ENCODE measurements around the gene RTN3.

Gene RTN3

DNA sequence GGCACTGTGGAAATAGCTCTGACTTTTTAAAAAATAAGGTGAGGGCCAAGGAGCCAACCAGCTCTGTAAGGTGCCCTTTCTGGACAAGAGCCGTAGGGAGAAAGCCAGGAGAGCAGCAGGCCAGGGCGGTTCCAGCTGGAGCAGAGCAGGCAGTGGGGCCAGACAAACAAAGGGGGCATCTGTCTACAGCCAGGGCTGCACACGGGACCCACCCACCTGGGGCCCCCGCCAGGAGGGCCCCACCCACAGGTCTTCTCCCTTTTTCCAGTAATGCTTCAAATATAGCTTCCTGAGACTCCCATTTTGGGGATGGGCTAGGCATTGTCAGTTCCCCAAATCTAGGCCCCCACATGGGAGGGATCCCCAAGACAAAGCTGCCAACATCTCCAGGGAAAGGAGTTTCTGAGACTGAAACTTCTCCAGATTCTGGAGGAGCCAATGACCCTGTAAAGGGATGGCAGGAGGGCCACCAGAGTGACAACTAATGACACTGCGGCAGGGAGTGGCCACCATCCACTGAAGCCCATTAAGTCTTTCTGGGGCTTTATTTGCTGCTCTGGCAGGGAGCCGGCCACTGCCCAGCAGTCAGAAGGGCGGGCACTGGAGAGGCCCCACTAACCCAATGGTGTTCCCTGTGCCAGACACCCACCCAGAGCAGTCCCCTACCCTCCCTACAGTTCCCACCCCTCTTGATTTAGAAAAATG is 85.4 kb downstream of the RTN3 start:
- POLR2A ChIA-PET, result no interaction called here
- CTCF ChIA-PET, result interaction anchor here (1.0 to 3.1 kb wide), 8 partner anchors 13 to 186 kb away, joined by 3 to 19 read pairs (median 6); partner anchors contain the start of gene MARK2
- DNase-seq (ENCODE audit: extremely low spot score), result no peak
- TF ChIP-seq, protein P1, sequence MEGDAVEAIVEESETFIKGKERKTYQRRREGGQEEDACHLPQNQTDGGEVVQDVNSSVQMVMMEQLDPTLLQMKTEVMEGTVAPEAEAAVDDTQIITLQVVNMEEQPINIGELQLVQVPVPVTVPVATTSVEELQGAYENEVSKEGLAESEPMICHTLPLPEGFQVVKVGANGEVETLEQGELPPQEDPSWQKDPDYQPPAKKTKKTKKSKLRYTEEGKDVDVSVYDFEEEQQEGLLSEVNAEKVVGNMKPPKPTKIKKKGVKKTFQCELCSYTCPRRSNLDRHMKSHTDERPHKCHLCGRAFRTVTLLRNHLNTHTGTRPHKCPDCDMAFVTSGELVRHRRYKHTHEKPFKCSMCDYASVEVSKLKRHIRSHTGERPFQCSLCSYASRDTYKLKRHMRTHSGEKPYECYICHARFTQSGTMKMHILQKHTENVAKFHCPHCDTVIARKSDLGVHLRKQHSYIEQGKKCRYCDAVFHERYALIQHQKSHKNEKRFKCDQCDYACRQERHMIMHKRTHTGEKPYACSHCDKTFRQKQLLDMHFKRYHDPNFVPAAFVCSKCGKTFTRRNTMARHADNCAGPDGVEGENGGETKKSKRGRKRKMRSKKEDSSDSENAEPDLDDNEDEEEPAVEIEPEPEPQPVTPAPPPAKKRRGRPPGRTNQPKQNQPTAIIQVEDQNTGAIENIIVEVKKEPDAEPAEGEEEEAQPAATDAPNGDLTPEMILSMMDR (IDR thresholded peaks at IDR 0.05; ENCODE audit: control extremely low read depth, extremely low read depth, low read depth, missing control alignments), result no peak

DNA sequence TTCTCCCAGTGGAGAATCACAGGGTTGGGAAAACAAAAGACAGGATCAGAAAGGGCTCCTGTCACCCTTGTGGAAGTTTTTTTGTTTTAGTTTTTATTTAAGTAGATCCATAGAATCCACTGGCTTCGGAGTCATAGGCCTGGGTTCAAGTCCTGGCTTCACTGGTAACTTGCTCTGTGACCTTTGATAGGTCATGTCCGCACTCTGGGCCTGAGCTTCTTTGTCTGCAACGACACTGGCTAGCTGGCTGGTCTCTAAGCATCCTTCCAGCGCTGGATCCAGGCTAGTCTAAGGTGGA is 85.9 kb downstream of the RTN3 start:
- POLR2A ChIA-PET, result no interaction called here
- CTCF ChIA-PET, result interaction anchor here (0.8 to 3.6 kb wide), 20 partner anchors 12 to 414 kb away, joined by 3 to 27 read pairs (median 4); partner anchors contain the start of gene MARK2
- TF ChIP-seq, protein P1 (IDR thresholded peaks at IDR 0.05; ENCODE audit: control extremely low read depth, extremely low read depth, low read depth, missing control alignments), result no peak
- DNase-seq (ENCODE audit: extremely low spot score), result no peak

DNA sequence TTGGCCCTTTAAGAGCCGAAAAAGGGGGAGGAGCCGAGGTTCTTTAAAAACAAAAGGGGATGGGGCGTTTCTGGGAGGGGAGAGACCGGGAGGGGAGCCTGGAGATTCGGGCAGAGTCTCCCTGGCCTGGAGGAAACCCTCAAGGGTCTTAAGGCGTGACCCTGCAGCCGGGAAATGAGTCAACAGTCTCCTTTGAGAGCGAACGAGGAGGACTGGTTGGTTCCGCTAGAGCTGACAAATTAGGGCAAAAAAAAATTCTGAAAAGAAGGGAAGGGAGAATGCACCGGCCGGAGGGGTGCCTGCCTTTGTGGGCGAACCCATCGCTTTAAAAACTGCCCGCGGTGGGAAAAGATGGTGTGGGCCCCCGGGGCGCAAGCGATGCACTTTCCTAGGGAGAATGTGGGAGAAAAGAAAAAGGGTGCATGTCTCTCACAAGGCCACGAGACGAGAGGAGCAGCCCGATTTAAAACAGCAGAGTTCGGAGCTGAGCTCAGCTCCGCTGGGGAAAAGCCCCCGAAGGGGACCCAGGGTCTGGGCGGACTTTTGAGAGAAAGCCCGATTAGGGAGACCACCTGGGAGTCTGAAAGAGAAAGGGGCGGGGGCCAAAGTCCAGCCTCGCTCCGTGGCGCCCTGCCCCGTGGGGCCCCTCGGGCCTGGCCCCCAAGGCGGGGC is 86.4 kb downstream of the RTN3 start:
- TF ChIP-seq, protein P1 (IDR thresholded peaks at IDR 0.05; ENCODE audit: control extremely low read depth, extremely low read depth, low read depth, missing control alignments), result no peak
- CTCF ChIA-PET, result interaction anchor here (0.7 to 3.6 kb wide), 26 partner anchors 12 to 414 kb away, joined by 3 to 27 read pairs (median 4); partner anchors contain the start of gene MARK2
- POLR2A ChIA-PET, result no interaction called here
- peak; percentile 69 for DNase-seq (ENCODE audit: extremely low spot score)

DNA sequence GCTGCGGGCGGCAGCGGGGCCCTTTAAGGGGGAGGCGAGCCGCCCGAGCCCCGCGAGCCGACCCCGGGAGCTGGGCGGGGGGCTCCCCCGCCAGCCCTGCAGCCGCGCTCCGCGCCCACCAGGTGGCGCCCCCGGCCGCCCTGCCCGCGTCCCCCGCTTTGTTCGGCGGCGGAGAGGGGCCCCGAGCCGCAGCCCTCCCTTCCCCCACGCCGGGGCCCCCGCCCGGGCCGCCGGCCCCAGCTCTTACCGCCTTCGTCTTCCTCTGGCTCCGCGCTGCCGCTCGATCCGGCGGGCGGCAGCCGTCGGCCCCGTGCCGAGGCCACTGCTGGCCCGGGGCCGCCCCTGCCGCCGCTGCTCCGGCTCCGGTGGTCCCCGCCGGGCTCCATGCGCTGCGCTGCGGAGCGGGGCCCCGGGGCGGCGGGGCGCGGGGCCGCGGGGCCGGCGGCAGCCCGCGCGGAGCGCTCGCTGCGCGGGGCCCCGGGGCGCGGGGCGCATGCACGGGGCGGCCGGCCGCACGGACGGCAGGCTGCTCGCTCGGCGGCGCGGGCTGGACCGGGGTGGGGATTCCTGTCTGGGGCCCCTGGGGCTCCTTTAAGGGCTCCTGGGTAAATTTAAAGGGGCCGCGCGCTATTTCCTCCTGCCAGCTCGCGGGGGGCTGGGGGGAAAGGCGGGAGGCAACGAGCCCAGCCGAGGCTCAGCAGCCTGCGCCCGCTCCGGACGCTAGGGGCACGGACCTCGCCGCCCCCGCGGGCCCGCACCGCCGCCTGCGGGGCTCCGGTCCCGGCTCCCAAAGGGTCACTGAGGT is 87.1 kb downstream of the RTN3 start, which contains the start of gene ZFTA:
Gene ZFTA, minus strand, starts transcription at position 539 of the 805 bp plus-strand sequence. Its CDS starts 153 bp downstream, at position 386.
- CTCF ChIA-PET, result interaction anchor here (0.7 to 3.6 kb wide), 27 partner anchors 11 to 413 kb away, joined by 3 to 27 read pairs (median 4); partner anchors contain the start of gene MARK2
- POLR2A ChIA-PET, result no interaction called here
- peak; percentile 89 for DNase-seq (ENCODE audit: extremely low spot score)
- TF ChIP-seq, protein P1 (IDR thresholded peaks at IDR 0.05; ENCODE audit: control extremely low read depth, extremely low read depth, low read depth, missing control alignments), result peak; percentile 80

DNA sequence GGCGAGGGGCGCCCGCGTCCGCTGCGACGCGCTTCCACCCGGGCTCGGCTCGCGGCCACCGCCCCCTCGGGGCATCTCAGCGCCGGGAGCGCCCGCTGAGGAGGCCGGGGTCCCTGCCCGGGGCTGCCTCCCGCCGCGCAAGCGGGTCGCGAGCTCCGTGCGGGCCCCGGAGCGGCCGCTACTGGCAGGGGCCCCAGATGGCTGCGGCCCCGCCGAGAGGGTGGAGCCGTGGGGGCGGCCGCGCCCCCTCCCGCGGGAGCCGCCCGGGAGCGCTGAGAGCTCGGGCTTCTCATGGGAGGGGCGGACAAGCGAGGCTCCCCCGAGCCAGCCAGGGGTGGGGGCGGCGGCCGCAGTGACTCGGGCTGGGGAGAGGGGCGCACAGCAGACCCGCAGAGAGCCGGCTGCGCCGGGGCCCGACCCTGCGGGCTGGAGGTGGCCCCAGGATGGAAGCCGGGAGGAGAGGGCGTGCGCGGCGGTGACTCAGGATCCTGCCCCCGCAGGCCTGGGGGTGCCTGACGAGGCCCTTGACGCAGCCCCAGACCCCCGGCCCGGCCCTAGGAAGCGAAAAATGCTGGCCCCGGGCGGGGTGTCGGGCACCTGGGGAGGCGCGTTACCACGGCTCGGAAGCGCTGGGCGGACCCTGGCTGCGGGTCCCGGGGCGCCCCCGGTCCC is 87.9 kb downstream of the RTN3 start:
- peak; percentile 69 for DNase-seq (ENCODE audit: extremely low spot score)
- CTCF ChIA-PET, result interaction anchor here (0.7 to 3.6 kb wide), 9 partner anchors 10 to 382 kb away, joined by 3 to 27 read pairs (median 4); partner anchors contain the start of genes MARK2 and SPINDOC
- POLR2A ChIA-PET, result no interaction called here
- TF ChIP-seq, protein P1 (IDR thresholded peaks at IDR 0.05; ENCODE audit: control extremely low read depth, extremely low read depth, low read depth, missing control alignments), result no peak

Measured in GM10248 (cell line).